HepG2 (cell line): ENCODE measurements around the gene PPP1CB. TPM values are rescaled to one million over a fixed set of nuclear protein-coding genes. Genes with fewer than 3 reads are reported as not detected.

Source experiments
- AHDC1 ChIP-seq: sonication (generic); formaldehyde crosslinking; IDR thresholded peaks from 2 replicates; pipeline ENCODE4 v1.5.1; 2020; ENCODE audit warnings: mild to moderate bottlenecking, missing genetic modification reagents, borderline replicate concordance
- ATF7 ChIP-seq, 2 experiments: fragments of 450-650 bp in 1 of 2; sonication (generic) in 1 of 2; formaldehyde crosslinking in 1 of 2; IDR thresholded peaks; 2 replicates each; pipeline versions ENCODE4 v1.4.0 to v1.6.1; 2016 to 2020; ENCODE audit warnings: antibody characterized with exemption in 1 of 2, mild to moderate bottlenecking in 1 of 2, missing genetic modification reagents in 1 of 2
- BRD4 ChIP-seq: sonication (generic); formaldehyde crosslinking; IDR thresholded peaks from 2 replicates; pipeline ENCODE4 v1.4.0; 2020; ENCODE audit warnings: missing genetic modification reagents
- CEBPB ChIP-seq: IDR thresholded peaks from 2 replicates; pipeline ENCODE4 v1.6.1; 2011; ENCODE audit warnings: low read depth, low read length, improper control_type of control experiment, borderline replicate concordance
- CREB1 ChIP-seq, 2 experiments: fragments of 450-650 bp in 1 of 2; IDR thresholded peaks; 2 replicates each; pipeline ENCODE4 v1.6.1; 2016 to 2017; ENCODE audit warnings: control low read depth in 1 of 2, mild to moderate bottlenecking in 1 of 2, missing compliant biosample characterization in 1 of 2, missing genetic modification characterization in 1 of 2
- FOSL2 ChIP-seq: sonication (generic); formaldehyde crosslinking; IDR thresholded peaks from 2 replicates; pipeline ENCODE4 v1.4.0; 2020; ENCODE audit warnings: missing genetic modification reagents
- HMGA1 ChIP-seq: sonication (generic); formaldehyde crosslinking; conservative IDR thresholded peaks from 2 replicates; pipeline ENCODE4 v1.4.0; 2020; ENCODE audit warnings: missing genetic modification reagents
- POLR2AphosphoS5 ChIP-seq: IDR thresholded peaks from 2 replicates; pipeline ENCODE4 v1.6.1; 2012; ENCODE audit warnings: low read depth, low read length
- RXRA ChIP-seq: sonication (generic); formaldehyde crosslinking; IDR thresholded peaks from 2 replicates; pipeline ENCODE4 v1.5.1; 2020; ENCODE audit warnings: missing genetic modification reagents
- SAP130 ChIP-seq: IDR thresholded peaks from 2 replicates; pipeline ENCODE4 v1.6.1; 2016; ENCODE audit warnings: low read depth
- ZBTB21 ChIP-seq: sonication (generic); formaldehyde crosslinking; IDR thresholded peaks from 2 replicates; pipeline ENCODE4 v1.4.0; 2020; ENCODE audit warnings: missing genetic modification reagents
- polyA plus RNA-seq, 8 experiments: library from polyadenylated mRNA; depleted of rRNA in 3 of 8; stranded (reverse) in 7 of 8; unstranded in 1 of 8; fragments of >200 nt; fragmentation: Illumina TruSeq in 4 of 8; extraction: Trizol in 4 of 8; gene quantifications; 2 replicates each; pipeline versions ENCODE4 v1.2.1 to v1.2.3, GENCODE V29; 2011 to 2016; ENCODE audit warnings: low read depth in 4 of 8, missing spikeins in 1 of 8, mixed read lengths in 1 of 8; ENCODE audit not compliant: insufficient read depth in 1 of 8
- total RNA-seq, 5 experiments: library from RNA; depleted of rRNA; stranded (reverse); fragments of >200 nt; fragmentation: Illumina TruSeq; extraction: Trizol; gene quantifications; 2 replicates each; pipeline ENCODE4 v1.2.3, GENCODE V29; 2016; ENCODE audit warnings: low read depth in 1 of 5
- TF ChIP-seq, protein P1 (sequence below): IDR thresholded peaks from 2 replicates; pipeline ENCODE4 v1.6.1; 2016

The PPP1CB gene
- total and polyA plus RNA-seq, 2 of the 13 experiments (the other 11 are each of a cell fraction or from before 2014, with no cell fraction given), result 46.9 to 109 TPM

GRCh38 chr2:28716265-28716865, 35.3 kb upstream of the PPP1CB start (continued):
- TF ChIP-seq AHDC1 (CRISPR knock-in tag) (no peak), ZBTB21 (peak; percentile 69; the same call in 1 of the 2 replicates), FOSL2 (CRISPR knock-in tag) (peak; percentile 67), CREB1 (IDR thresholded peaks at IDR 0.05) (peak; percentile 67), CREB1 (CRISPR knock-in tag; IDR thresholded peaks at IDR 0.05) (0 out of 2 replicates have a peak, but pooled peaks have one; percentile 22), CEBPB (peak; percentile 72), HMGA1 (CRISPR knock-in tag) (no peak), ATF7 (IDR thresholded peaks at IDR 0.05) (peak; percentile 54; the same call in 1 of the 2 replicates), ATF7 (CRISPR knock-in tag; IDR thresholded peaks at IDR 0.05) (no peak), POLR2AphosphoS5 (no peak), SAP130 (CRISPR knock-in tag) (0 out of 2 replicates have a peak, but pooled peaks have one; percentile 13), BRD4 (CRISPR knock-in tag) (no peak), RXRA (no peak)
- TF ChIP-seq, protein P1, sequence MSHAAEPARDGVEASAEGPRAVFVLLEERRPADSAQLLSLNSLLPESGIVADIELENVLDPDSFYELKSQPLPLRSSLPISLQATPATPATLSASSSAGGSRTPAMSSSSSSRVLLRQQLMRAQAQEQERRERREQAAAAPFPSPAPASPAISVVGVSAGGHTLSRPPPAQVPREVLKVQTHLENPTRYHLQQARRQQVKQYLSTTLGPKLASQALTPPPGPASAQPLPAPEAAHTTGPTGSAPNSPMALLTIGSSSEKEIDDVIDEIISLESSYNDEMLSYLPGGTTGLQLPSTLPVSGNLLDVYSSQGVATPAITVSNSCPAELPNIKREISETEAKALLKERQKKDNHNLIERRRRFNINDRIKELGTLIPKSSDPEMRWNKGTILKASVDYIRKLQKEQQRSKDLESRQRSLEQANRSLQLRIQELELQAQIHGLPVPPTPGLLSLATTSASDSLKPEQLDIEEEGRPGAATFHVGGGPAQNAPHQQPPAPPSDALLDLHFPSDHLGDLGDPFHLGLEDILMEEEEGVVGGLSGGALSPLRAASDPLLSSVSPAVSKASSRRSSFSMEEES (CRISPR knock-in tag), result peak; percentile 35; the same call in 1 of the 2 replicates
